HepG2 (cell line): ENCODE measurements around the gene GRIN3A. TPM values are rescaled to one million over a fixed set of nuclear protein-coding genes. Genes with fewer than 3 reads are reported as not detected.

ENCODE experiments used
- ATAC-seq: fragments of 200-7000 bp; cut with Tn5 transposase; 3 replicates; pipeline ENCODE4 v1.9.1; 2020; ENCODE audit warnings: mild to moderate bottlenecking, moderate library complexity
- BruUV-seq: library from RNA; stranded (reverse); fragments of 400-500 nt; replicated peaks from 2 replicates; lab custom pipeline; 2021; lab: Mats Ljungman, UMichigan
- CTCF ChIA-PET: fragments of 300-600 bp; formaldehyde crosslinking; extraction: SDS; loops from one replicate; lab custom pipeline; 2021; ENCODE audit warnings: low total read pairs, inconsistent platforms, low intra/inter-chr PET ratio; lab: Yijun Ruan, JAX
- POLR2A ChIA-PET: fragments of 350-600 bp; sonication (Branson Sonifier 250); formaldehyde crosslinking; loops from one replicate; lab custom pipeline; 2020; ENCODE audit warnings: antibody characterized with exemption, inconsistent platforms; lab: Yijun Ruan, JAX
- DNase-seq: peaks from one replicate; pipeline ENCODE4 v3.0.0-alpha.2; 2015; ENCODE audit warnings: low spot score
- FAIRE-seq: peaks from 3 replicates; lab custom pipeline; 2011; peaks lifted over from hg19 to GRCh38; lab: Jason Lieb, UNC
- H2AFZ ChIP-seq: one replicate; pipeline ENCODE4 v1.6.1; 2011; ENCODE audit warnings: low read length, inconsistent platforms
- H3K27ac ChIP-seq: fragments of 300-600 bp; 3 replicates; pipeline ENCODE4 v1.8.0; 2011; ENCODE audit warnings: mixed run types, mild to moderate bottlenecking, mixed read lengths, low read length, inconsistent platforms; ENCODE audit not compliant: insufficient read depth; ENCODE audit errors: extremely low read length
- H3K27me3 ChIP-seq, 2 experiments: fragments of 200-600 bp in 1 of 2; 2 replicates in 1 of 2; 3 replicates in 1 of 2; pipeline versions ENCODE4 v1.6.0 to v1.8.0; 2011; ENCODE audit warnings: low read length in 2 of 2, mild to moderate bottlenecking in 2 of 2, moderate library complexity in 2 of 2, inconsistent platforms in 1 of 2; ENCODE audit not compliant: insufficient read depth in 2 of 2, control insufficient read depth in 1 of 2
- H3K36me3 ChIP-seq, 2 experiments: fragments of 200-600 bp in 1 of 2; replicated peaks in 1 of 2; 2 replicates in 1 of 2; 3 replicates in 1 of 2; pipeline versions ENCODE4 v1.5.1 to v1.8.0; 2011; ENCODE audit warnings: low read length in 2 of 2, inconsistent platforms in 1 of 2; ENCODE audit not compliant: insufficient read depth in 2 of 2, control insufficient read depth in 1 of 2
- H3K4me1 ChIP-seq: 2 replicates; pipeline ENCODE4 v1.5.1; 2012; ENCODE audit warnings: low read length, inconsistent platforms; ENCODE audit not compliant: insufficient read depth
- H3K4me2 ChIP-seq: 2 replicates; pipeline ENCODE4 v1.6.0; 2011; ENCODE audit warnings: low read depth, low read length, inconsistent platforms
- H3K4me3 ChIP-seq, 3 experiments: fragments of 200-600 bp in 1 of 3; sonication (generic), shearing (Covaris generic) in 1 of 3; replicated peaks in 1 of 3; 2 replicates each; pipeline ENCODE4 v1.5.1; 2011 to 2016; ENCODE audit warnings: low read length in 3 of 3, inconsistent platforms in 2 of 3, low read depth in 2 of 3, mild to moderate bottlenecking in 2 of 3, control low read depth in 1 of 3, mixed read lengths in 1 of 3; ENCODE audit not compliant: insufficient read depth in 1 of 3
- H3K79me2 ChIP-seq: one replicate; pipeline ENCODE4 v1.6.1; 2011; ENCODE audit warnings: low read length, inconsistent platforms; ENCODE audit not compliant: insufficient read depth
- H3K9ac ChIP-seq: 2 replicates; pipeline ENCODE4 v1.6.0; 2011; ENCODE audit warnings: mild to moderate bottlenecking, low read depth, low read length, inconsistent platforms; ENCODE audit not compliant: insufficient read depth
- H3K9me3 ChIP-seq: 2 replicates; pipeline ENCODE4 v1.5.1; 2012; ENCODE audit warnings: mild to moderate bottlenecking, low read length
- H4K20me1 ChIP-seq: 2 replicates; pipeline ENCODE4 v1.6.0; 2011; ENCODE audit warnings: inconsistent platforms, mild to moderate bottlenecking, low read length, moderate library complexity; ENCODE audit not compliant: insufficient read depth
- CCAR2 ChIP-seq: fragments of 200-400 bp; formaldehyde crosslinking; optimal IDR thresholded peaks from 2 replicates; pipeline ENCODE3; 2018; ENCODE audit warnings: low read depth, mild to moderate bottlenecking, low read length, moderate library complexity
- CREBL2 ChIP-seq: sonication (generic); formaldehyde crosslinking; IDR thresholded peaks from 2 replicates; pipeline ENCODE4 v1.8.1; 2023; ENCODE audit warnings: missing genetic modification reagents, mild to moderate bottlenecking, borderline replicate concordance
- ELF3 ChIP-seq: IDR thresholded peaks from 2 replicates; pipeline ENCODE4 v1.6.1; 2016; ENCODE audit warnings: missing genetic modification reagents, missing compliant biosample characterization
- GFI1 ChIP-seq: sonication (generic); formaldehyde crosslinking; IDR thresholded peaks from 2 replicates; pipeline ENCODE4 v1.5.0; 2020; ENCODE audit warnings: missing genetic modification reagents, mild to moderate bottlenecking, borderline replicate concordance
- KMT2A ChIP-seq: sonication (generic); formaldehyde crosslinking; IDR thresholded peaks from 2 replicates; pipeline ENCODE4 v1.4.0; 2020; ENCODE audit warnings: missing genetic modification reagents
- KMT2B ChIP-seq: IDR thresholded peaks from 2 replicates; pipeline ENCODE4 v1.6.1; 2016; ENCODE audit warnings: missing genetic modification reagents, missing compliant biosample characterization
- NCOA2 ChIP-seq: sonication (generic); formaldehyde crosslinking; IDR thresholded peaks from 2 replicates; pipeline ENCODE4 v1.8.0; 2022; ENCODE audit warnings: inconsistent platforms
- NR2F1 ChIP-seq, 2 experiments: fragments of 450-650 bp in 1 of 2; formaldehyde crosslinking in 1 of 2; IDR thresholded peaks; 2 replicates each; pipeline versions ENCODE4 v1.5.0 to v1.6.1; 2016 to 2020; ENCODE audit warnings: mild to moderate bottlenecking in 1 of 2, missing compliant biosample characterization in 1 of 2, missing genetic modification reagents in 1 of 2, moderate library complexity in 1 of 2
- RAD51 ChIP-seq: fragments of 450-650 bp; IDR thresholded peaks from 2 replicates; pipeline ENCODE4 v1.6.1; 2016; ENCODE audit warnings: borderline replicate concordance
- ZFP36 ChIP-seq: fragments of 150-350 bp; IDR thresholded peaks from 2 replicates; pipeline ENCODE4 v1.6.1; 2018; ENCODE audit warnings: borderline replicate concordance, low read length, low read depth; ENCODE audit not compliant: partially characterized antibody
- ZFP41 ChIP-seq: sonication (generic); formaldehyde crosslinking; IDR thresholded peaks from 2 replicates; pipeline ENCODE4 v1.4.0; 2020; ENCODE audit warnings: mild to moderate bottlenecking, missing genetic modification reagents, borderline replicate concordance
- ZNF232 ChIP-seq: sonication (generic); formaldehyde crosslinking; IDR thresholded peaks from 2 replicates; pipeline ENCODE4 v1.4.0; 2020; ENCODE audit warnings: missing genetic modification reagents, borderline replicate concordance
- ZNF24 ChIP-seq: fragments of 450-650 bp; IDR thresholded peaks from 2 replicates; pipeline ENCODE4 v1.6.1; 2017; ENCODE audit warnings: antibody characterized with exemption, mild to moderate bottlenecking
- ZNF607 ChIP-seq: sonication (generic); formaldehyde crosslinking; IDR thresholded peaks from 2 replicates; pipeline ENCODE4 v1.5.1; 2020; ENCODE audit warnings: missing genetic modification reagents, mild to moderate bottlenecking, borderline replicate concordance
- ZNF772 ChIP-seq: sonication (generic); formaldehyde crosslinking; IDR thresholded peaks from 2 replicates; pipeline ENCODE4 v1.5.0; 2020; ENCODE audit warnings: mild to moderate bottlenecking, missing genetic modification reagents
- WGBS: methylation state at CpG from one replicate; pipeline ENCODE4 v1.1.6; 2017; ENCODE audit warnings: low lambda C conversion rate; 5-methylcytosine and 5-hydroxymethylcytosine counted together
- in situ Hi-C: cut with HindIII; loops from 2 replicates; pipeline ENCODE4 v1.10.0; 2017; ENCODE audit warnings: low pct_unique_long_range_greater_than_20kb; ENCODE audit not compliant: extremely low pct_ligation_motif_present
- intact Hi-C: fragments of 100-400 bp; cut with micrococcal nuclease; formaldehyde crosslinking; loops from one replicate; pipeline ENCODE4 v1.10.0; 2022; ENCODE audit not compliant: unreplicated experiment
- polyA plus RNA-seq, 8 experiments: library from polyadenylated mRNA; depleted of rRNA in 3 of 8; stranded (reverse) in 7 of 8; unstranded in 1 of 8; fragments of >200 nt; fragmentation: Illumina TruSeq in 4 of 8; extraction: Trizol in 4 of 8; gene quantifications; 2 replicates each; pipeline versions ENCODE4 v1.2.1 to v1.2.3, GENCODE V29; 2011 to 2016; ENCODE audit warnings: low read depth in 4 of 8, missing spikeins in 1 of 8, mixed read lengths in 1 of 8; ENCODE audit not compliant: insufficient read depth in 1 of 8
- total RNA-seq, 5 experiments: library from RNA; depleted of rRNA; stranded (reverse); fragments of >200 nt; fragmentation: Illumina TruSeq; extraction: Trizol; gene quantifications; 2 replicates each; pipeline ENCODE4 v1.2.3, GENCODE V29; 2016; ENCODE audit warnings: low read depth in 1 of 5
- TF ChIP-seq, protein P1 (sequence below): sonication (generic); formaldehyde crosslinking; IDR thresholded peaks from 2 replicates; pipeline ENCODE4 v1.5.1; 2020; ENCODE audit warnings: mild to moderate bottlenecking, missing genetic modification reagents, moderate library complexity

GRIN3A gene
- total and polyA plus RNA-seq, 2 of the 13 experiments (the other 11 are each of a cell fraction or from before 2014, with no cell fraction given): not detected

- WGBS: under 1% methylated on average over 3 of the region's 3 CpGs
- Histone ChIP-seq H3K9me3 (no peaks in the 10 kb centered on the region), H3K4me1 (no peaks in the 10 kb centered on the region), H3K4me2 (no peak overlapping the region), H3K36me3 (no peaks in the 10 kb centered on the region), H3K4me3 (no peak overlapping the region), H2AFZ (no peak overlapping the region), H3K27me3 (no peaks in the 10 kb centered on the region), H3K27ac (no peak overlapping the region), H4K20me1 (no peaks in the 10 kb centered on the region), H3K79me2 (no peaks in the 10 kb centered on the region), H3K9ac (no peak overlapping the region)
- POLR2A ChIA-PET: no interaction called here
- CTCF ChIA-PET: no interaction called here
- intact Hi-C loops: no loop called here
- TF ChIP-seq, protein P1, sequence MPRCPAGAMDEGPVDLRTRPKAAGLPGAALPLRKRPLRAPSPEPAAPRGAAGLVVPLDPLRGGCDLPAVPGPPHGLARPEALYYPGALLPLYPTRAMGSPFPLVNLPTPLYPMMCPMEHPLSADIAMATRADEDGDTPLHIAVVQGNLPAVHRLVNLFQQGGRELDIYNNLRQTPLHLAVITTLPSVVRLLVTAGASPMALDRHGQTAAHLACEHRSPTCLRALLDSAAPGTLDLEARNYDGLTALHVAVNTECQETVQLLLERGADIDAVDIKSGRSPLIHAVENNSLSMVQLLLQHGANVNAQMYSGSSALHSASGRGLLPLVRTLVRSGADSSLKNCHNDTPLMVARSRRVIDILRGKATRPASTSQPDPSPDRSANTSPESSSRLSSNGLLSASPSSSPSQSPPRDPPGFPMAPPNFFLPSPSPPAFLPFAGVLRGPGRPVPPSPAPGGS (CRISPR knock-in tag): no peak
- TF ChIP-seq ZFP36 (no peak), ZNF607 (CRISPR knock-in tag) (no peak), KMT2B (CRISPR knock-in tag) (no peak), ZNF24 (no peak)
- DNase-seq: no peak
- in situ Hi-C loops: no loop called here
- no TSS peak for BruUV-seq
- no peak for FAIRE-seq
- no peak for ATAC-seq
Measured at GRCh38 chr9:101764472-101764871, 26.0 kb upstream of the GRIN3A start.

DNA sequence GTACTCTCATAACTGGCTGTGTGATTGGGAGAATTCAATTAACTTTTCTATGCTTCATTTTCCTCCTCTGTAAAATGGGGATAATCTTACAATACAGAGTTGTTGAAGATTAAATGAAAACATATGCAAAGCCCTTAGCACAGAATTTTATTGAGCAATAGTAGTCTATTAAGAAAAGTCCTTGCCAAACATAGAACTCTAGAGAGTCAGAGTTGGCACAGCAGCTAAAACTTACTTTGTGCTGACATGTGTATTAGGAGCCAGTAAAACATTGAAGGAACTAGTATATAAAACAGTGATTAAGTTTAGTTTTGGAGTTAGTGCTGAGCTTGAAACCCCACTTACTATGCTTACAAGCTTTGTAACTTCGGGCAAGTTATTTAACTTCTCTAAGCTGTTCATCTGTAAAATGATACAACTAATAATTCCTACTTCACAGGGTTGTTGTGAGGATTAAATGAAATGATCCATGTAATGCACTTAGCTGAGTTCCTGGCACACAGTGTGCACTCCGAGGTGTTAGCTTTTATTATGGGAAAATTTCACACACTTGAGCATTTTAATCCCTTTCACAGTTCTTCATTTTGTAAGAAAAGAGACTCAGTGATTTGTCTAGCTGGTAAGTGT is 20.0 kb upstream of the GRIN3A start:
- no peaks in the 10 kb centered on the region for H3K79me2 ChIP-seq
- in situ Hi-C loops (no loop called here), intact Hi-C loops (no loop called here)
- FAIRE-seq (no peak), DNase-seq (no peak), ATAC-seq (no peak)
- no peaks in the 10 kb centered on the region for H3K27me3 ChIP-seq
- 3% methylated on average over 2 of the region's 2 CpGs for WGBS
- H3K9me3 ChIP-seq: no peaks in the 10 kb centered on the region
- no peak overlapping the region for H3K4me2 ChIP-seq
- H2AFZ ChIP-seq: no peak overlapping the region
- no peak overlapping the region for H3K27ac ChIP-seq
- ChIA-PET POLR2A (no interaction called here), CTCF (no interaction called here)
- H4K20me1 ChIP-seq: no peaks in the 10 kb centered on the region
- no peaks in the 10 kb centered on the region for H3K4me1 ChIP-seq
- H3K36me3 ChIP-seq: no peaks in the 10 kb centered on the region
- no peak overlapping the region for H3K9ac ChIP-seq
- no TSS peak for BruUV-seq
- no peak overlapping the region for H3K4me3 ChIP-seq
- TF ChIP-seq GFI1 (CRISPR knock-in tag): no peak
- TF ChIP-seq ELF3 (CRISPR knock-in tag): no peak
- TF ChIP-seq CREBL2 (CRISPR knock-in tag): no peak
- TF ChIP-seq ZFP41 (CRISPR knock-in tag): no peak
- TF ChIP-seq NR2F1 (CRISPR knock-in tag; IDR thresholded peaks at IDR 0.05): no peak
- no peak for TF ChIP-seq RAD51
- no peak for TF ChIP-seq KMT2A
- no peak for TF ChIP-seq NCOA2 (CRISPR knock-in tag)
- TF ChIP-seq ZNF772 (CRISPR knock-in tag): no peak
- no peak for TF ChIP-seq ZNF232 (CRISPR knock-in tag)
- TF ChIP-seq CCAR2: no peak
